H1 (cell line): ENCODE data around the gene ABCB11. TPM values are rescaled to one million over a fixed set of nuclear protein-coding genes. Genes with fewer than 3 reads are reported as not detected.

Source experiments
- CTCF ChIA-PET: fragments of 300-600 bp; sonication (Branson Sonifier 250); formaldehyde crosslinking; loops from one replicate; lab custom pipeline; 2021; ENCODE audit not compliant: partially characterized antibody; lab: Charles Lee
- POLR2A ChIA-PET: fragments of 300-600 bp; sonication (Branson Sonifier 250); formaldehyde crosslinking; loops from one replicate; lab custom pipeline; 2021; ENCODE audit warnings: inconsistent platforms; ENCODE audit not compliant: partially characterized antibody; lab: Charles Lee
- DNase-seq, 2 experiments: peaks; one replicate each; pipeline versions ENCODE4 v3.0.0 to v3.0.0-alpha.2; 2010 to 2022; ENCODE audit warnings: low spot score in 2 of 2, low read depth in 1 of 2, mixed read lengths in 1 of 2
- FAIRE-seq: peaks from 2 replicates; lab custom pipeline; 2011; peaks lifted over from hg19 to GRCh38; lab: Jason Lieb, UNC
- H2AFZ ChIP-seq: 2 replicates; pipeline ENCODE4 v1.8.1; 2012; ENCODE audit warnings: low read length, inconsistent platforms
- H2AK5ac ChIP-seq: 2 replicates; pipeline ENCODE4 v1.6.1; 2013; ENCODE audit warnings: low read depth, low read length
- H2BK120ac ChIP-seq: replicated peaks from 2 replicates; pipeline ENCODE3; 2013; ENCODE audit warnings: low read depth, low read length, inconsistent platforms
- H2BK12ac ChIP-seq: 2 replicates; pipeline ENCODE4 v1.6.1; 2013; ENCODE audit warnings: low read depth, low read length
- H2BK15ac ChIP-seq: 2 replicates; pipeline ENCODE4 v1.6.1; 2013; ENCODE audit warnings: low read length
- H2BK20ac ChIP-seq: 2 replicates; pipeline ENCODE4 v1.6.1; 2013; ENCODE audit warnings: low read length
- H2BK5ac ChIP-seq: 2 replicates; pipeline ENCODE4 v1.6.1; 2013; ENCODE audit warnings: low read depth, low read length
- H3K14ac ChIP-seq: 2 replicates; pipeline ENCODE4 v1.6.1; 2013; ENCODE audit warnings: inconsistent platforms; ENCODE audit not compliant: insufficient read length
- H3K18ac ChIP-seq: 2 replicates; pipeline ENCODE4 v1.6.1; 2013; ENCODE audit warnings: low read length; ENCODE audit errors: extremely low read depth
- H3K23ac ChIP-seq: 2 replicates; pipeline ENCODE4 v1.6.1; 2013; ENCODE audit warnings: inconsistent platforms; ENCODE audit not compliant: insufficient read length
- H3K23me2 ChIP-seq: 2 replicates; pipeline ENCODE4 v1.6.1; 2013; ENCODE audit warnings: low read depth, low read length
- H3K27ac ChIP-seq: 2 replicates; pipeline ENCODE4 v1.6.1; 2011; ENCODE audit warnings: low read depth, low read length, inconsistent platforms
- H3K27me3 ChIP-seq, 4 experiments: replicated peaks in 1 of 4; 1 replicate in 1 of 4; 2 replicates in 3 of 4; pipeline versions ENCODE4 v1.6.1 to v1.8.1; 2011 to 2013; ENCODE audit warnings: low read length in 3 of 4, mild to moderate bottlenecking in 3 of 4, inconsistent platforms in 2 of 4, mixed read lengths in 2 of 4, moderate library complexity in 1 of 4; ENCODE audit not compliant: control insufficient read depth in 3 of 4, insufficient read depth in 3 of 4; ENCODE audit errors: extremely low read depth in 1 of 4
- H3K36me3 ChIP-seq, 4 experiments: 2 replicates each; pipeline versions ENCODE4 v1.6.1 to v1.8.1; 2011 to 2013; ENCODE audit warnings: mild to moderate bottlenecking in 4 of 4, low read length in 3 of 4, moderate library complexity in 2 of 4, control low read depth in 1 of 4, inconsistent platforms in 1 of 4; ENCODE audit not compliant: insufficient read depth in 4 of 4, control insufficient read depth in 2 of 4
- H3K4ac ChIP-seq: replicated peaks from 2 replicates; pipeline ENCODE3; 2013; ENCODE audit warnings: low read length, low read depth, mixed read lengths, inconsistent platforms; ENCODE audit not compliant: insufficient read length
- H3K4me1 ChIP-seq, 4 experiments: replicated peaks in 1 of 4; 1 replicate in 1 of 4; 2 replicates in 3 of 4; pipeline versions ENCODE4 v1.6.1 to v1.8.1; 2011 to 2013; ENCODE audit warnings: low read length in 3 of 4, inconsistent platforms in 2 of 4, mixed read lengths in 1 of 4; ENCODE audit not compliant: insufficient read depth in 4 of 4, control insufficient read depth in 3 of 4
- H3K4me2 ChIP-seq, 2 experiments: 2 replicates each; pipeline versions ENCODE4 v1.6.1 to v1.8.1; 2011 to 2013; ENCODE audit warnings: low read depth in 2 of 2, low read length in 2 of 2, control low read depth in 1 of 2, inconsistent platforms in 1 of 2, mild to moderate bottlenecking in 1 of 2; ENCODE audit not compliant: insufficient read depth in 1 of 2
- H3K4me3 ChIP-seq, 4 experiments: fragments of 200-600, 300-600 bp in 1 of 4; sonication (generic), shearing (Covaris generic), sonication (Bioruptor Twin) in 1 of 4; 2 replicates each; pipeline versions ENCODE4 v1.5.1 to v1.8.1; 2011 to 2016; ENCODE audit warnings: low read length in 4 of 4, low read depth in 3 of 4, control low read depth in 2 of 4, inconsistent platforms in 2 of 4, mild to moderate bottlenecking in 2 of 4, mixed read lengths in 1 of 4, moderate library complexity in 1 of 4; ENCODE audit not compliant: insufficient read depth in 2 of 4; ENCODE audit errors: extremely low read depth in 1 of 4
- H3K56ac ChIP-seq: replicated peaks from 2 replicates; pipeline ENCODE3; 2013; ENCODE audit warnings: low read depth, mild to moderate bottlenecking, mixed read lengths, low read length, inconsistent platforms; ENCODE audit not compliant: insufficient read length
- H3K79me1 ChIP-seq: 2 replicates; pipeline ENCODE4 v1.6.1; 2013; ENCODE audit warnings: low read depth, low read length, control low read depth
- H3K79me2 ChIP-seq, 2 experiments: 2 replicates each; pipeline versions ENCODE4 v1.6.1 to v1.8.1; 2012 to 2013; ENCODE audit warnings: low read length in 2 of 2, mild to moderate bottlenecking in 2 of 2, inconsistent platforms in 1 of 2; ENCODE audit not compliant: insufficient read depth in 2 of 2, control insufficient read depth in 1 of 2
- H3K9ac ChIP-seq, 4 experiments: replicated peaks in 1 of 4; 1 replicate in 1 of 4; 2 replicates in 3 of 4; pipeline versions ENCODE4 v1.6.1 to v1.8.1; 2011 to 2013; ENCODE audit warnings: low read depth in 3 of 4, low read length in 3 of 4, control low read depth in 2 of 4, mild to moderate bottlenecking in 2 of 4, moderate library complexity in 2 of 4, inconsistent platforms in 1 of 4; ENCODE audit errors: extremely low read depth in 1 of 4
- H3K9me3 ChIP-seq, 2 experiments: 2 replicates each; pipeline versions ENCODE4 v1.6.1 to v1.8.1; 2012 to 2013; ENCODE audit warnings: mild to moderate bottlenecking in 2 of 2, moderate library complexity in 2 of 2, control low read depth in 1 of 2, inconsistent platforms in 1 of 2, low read depth in 1 of 2, low read length in 1 of 2, mixed read lengths in 1 of 2; ENCODE audit not compliant: insufficient read depth in 2 of 2
- H4K20me1 ChIP-seq, 2 experiments: replicated peaks in 1 of 2; 2 replicates each; pipeline versions ENCODE3 to v1.8.1; 2011 to 2013; ENCODE audit warnings: inconsistent platforms in 2 of 2, low read length in 2 of 2, mild to moderate bottlenecking in 1 of 2; ENCODE audit not compliant: insufficient read depth in 2 of 2, control insufficient read depth in 1 of 2
- H4K5ac ChIP-seq: 2 replicates; pipeline ENCODE4 v1.6.1; 2013; ENCODE audit warnings: low read length, low read depth, mixed read lengths, inconsistent platforms; ENCODE audit not compliant: insufficient read length
- H4K8ac ChIP-seq: 2 replicates; pipeline ENCODE4 v1.8.0; 2013; ENCODE audit warnings: mild to moderate bottlenecking, moderate library complexity, low read length, inconsistent platforms; ENCODE audit not compliant: insufficient read depth; ENCODE audit errors: extremely low read depth
- H4K91ac ChIP-seq: replicated peaks from 2 replicates; pipeline ENCODE3; 2013; ENCODE audit warnings: low read length, mixed read lengths, inconsistent platforms; ENCODE audit not compliant: insufficient read length
- ASH2L ChIP-seq: fragments of 200-600, 300-600 bp; sonication (generic); IDR thresholded peaks from one replicate; pipeline ENCODE4 v1.7.1; 2017; ENCODE audit warnings: low read length
- POLR2A ChIP-seq, 2 experiments: IDR thresholded peaks; 1 replicate in 1 of 2; 2 replicates in 1 of 2; pipeline ENCODE4 v1.6.1; 2011; ENCODE audit warnings: low read depth in 2 of 2, low read length in 2 of 2, mild to moderate bottlenecking in 2 of 2; ENCODE audit errors: control extremely low read depth in 1 of 2
- POU5F1 ChIP-seq: IDR thresholded peaks from 2 replicates; pipeline ENCODE4 v1.6.1; 2011; ENCODE audit warnings: low read depth, mild to moderate bottlenecking, low read length, moderate library complexity
- TAF1 ChIP-seq: IDR thresholded peaks from 2 replicates; pipeline ENCODE4 v1.6.1; 2011; ENCODE audit warnings: mild to moderate bottlenecking, low read depth, low read length
- TCF12 ChIP-seq: IDR thresholded peaks from 2 replicates; pipeline ENCODE4 v1.6.1; 2011; ENCODE audit warnings: low read depth, mild to moderate bottlenecking, low read length
- ZNF274 ChIP-seq: IDR thresholded peaks from 2 replicates; pipeline ENCODE4 v1.7.0; 2012; ENCODE audit warnings: low read length, borderline replicate concordance; ENCODE audit errors: extremely low read depth
- WGBS, 2 experiments: shearing (Covaris generic) in 1 of 2; methylation state at CpG; one replicate each; pipeline versions ENCODE4 v1.1.6 to v1.1.7; 2013 to 2015; ENCODE audit warnings: low lambda C conversion rate in 2 of 2, mixed read lengths in 2 of 2, inconsistent platforms in 1 of 2, low coverage in 1 of 2, missing lambda C conversion rate in 1 of 2; ENCODE audit not compliant: insufficient replicate concordance in 2 of 2, insufficient coverage in 1 of 2, insufficient read length in 1 of 2; ENCODE audit errors: extremely low coverage in 1 of 2, missing lambda C conversion rate in 1 of 2; 5-methylcytosine and 5-hydroxymethylcytosine counted together
- polyA plus RNA-seq, 7 experiments: library from polyadenylated mRNA; depleted of rRNA in 3 of 7; stranded (reverse) in 5 of 7; unstranded in 2 of 7; fragments of >200 nt in 5 of 7; fragments of 200-250 nt in 2 of 7; gene quantifications; 1 replicate in 5 of 7; 2 replicates in 1 of 7; 4 replicates in 1 of 7; pipeline versions ENCODE4 v1.2.1 to v1.2.3, GENCODE V29; 2011 to 2013; ENCODE audit warnings: missing spikeins in 2 of 7, mixed read lengths in 2 of 7
- total RNA-seq: library from RNA; stranded (reverse); fragmentation: NEBNext Ultra II Directional; extraction: Animal tissue kit (Norgen Biotek cat#: 25700); gene quantifications from 2 replicates; pipeline ENCODE4 v1.2.1, GENCODE V29; 2021

Gene ABCB11
- total and polyA plus RNA-seq, 2 of the 8 experiments (the other 6 are each of a cell fraction or from before 2014, with no cell fraction given): not detected

GRCh38 chr2:168912901-168913369 lies 118.2 kb downstream of the ABCB11 start:
- H3K36me3 ChIP-seq: no peaks in the 10 kb centered on the region
- 27% methylated on average over 19 of the region's 21 CpGs; no CpG with 5 or more reads in 1 of the 2 experiments for WGBS, 2 experiments
- H2BK12ac ChIP-seq: 0 out of 2 replicates have a peak overlapping the region, but pooled peaks have one; percentile 32
- POLR2A ChIA-PET: no interaction called here
- CTCF ChIA-PET: interaction anchor here (1.0 to 2.4 kb wide), 4 partner anchors 8 to 139 kb away, joined by 3 to 9 read pairs (median 5); no protein-coding TSS in a partner anchor
- H3K27me3 ChIP-seq: peaks cover 0 to 2% (median 0%) of the 10 kb centered on the region in 4 experiments; a peak in 1 of 7 replicates
- no peak overlapping the region for H2BK15ac ChIP-seq
- no peaks in the 10 kb centered on the region for H4K20me1 ChIP-seq
- H3K4me1 ChIP-seq: peaks cover 2 to 18% (median 17%) of the 10 kb centered on the region in 4 experiments
- peak overlapping the region; percentile 46 to 59 for H3K4me2 ChIP-seq
- no peak overlapping the region for H3K27ac ChIP-seq
- H3K18ac ChIP-seq: peak overlapping the region; percentile 51; the same call in 1 of the 2 replicates
- no peak overlapping the region for H3K14ac ChIP-seq
- no peak overlapping the region; the same call in 1 of the 2 replicates for H2BK20ac ChIP-seq
- no peak overlapping the region for H2AK5ac ChIP-seq
- H3K56ac ChIP-seq: no peak overlapping the region
- DNase-seq (peak in 1 of 2 experiments; percentile 62), FAIRE-seq (no peak)
- H3K23ac ChIP-seq: no peak overlapping the region
- no peaks in the 10 kb centered on the region for H3K79me1 ChIP-seq
- no peak overlapping the region for H3K4ac ChIP-seq
- H2BK120ac ChIP-seq: peak overlapping the region; percentile 36
- H2BK5ac ChIP-seq: peak overlapping the region; percentile 53; the same call in 1 of the 2 replicates
- peak overlapping the region in 2 of 4 experiments; percentile 7 to 26; a peak in 5 of 8 replicates for H3K4me3 ChIP-seq
- H3K9me3 ChIP-seq: peaks cover 5 to 6% of the 10 kb centered on the region in 2 experiments; a peak in 3 of 4 replicates
- no peak overlapping the region for H4K5ac ChIP-seq
- no peak overlapping the region for H3K9ac ChIP-seq
- H4K91ac ChIP-seq: peak overlapping the region; percentile 25
- H2AFZ ChIP-seq: peak overlapping the region; percentile 91
- no peaks in the 10 kb centered on the region for H3K79me2 ChIP-seq
- H3K23me2 ChIP-seq: no peaks in the 10 kb centered on the region
- H4K8ac ChIP-seq: no peak overlapping the region
- TF ChIP-seq POU5F1: no peak
- TF ChIP-seq POLR2A (IDR thresholded peaks at IDR 0.05; ENCODE audit: control extremely low read depth in 1 of 2, low read depth in 2 of 2, low read length in 2 of 2): no peak
- TF ChIP-seq TAF1: no peak
- TF ChIP-seq TCF12: no peak
- TF ChIP-seq ZNF274: no peak
- TF ChIP-seq ASH2L: no peak
